HepG2 (cell line): ENCODE data around the gene UBE2D3. TPM values are rescaled to one million over a fixed set of nuclear protein-coding genes. Genes with fewer than 3 reads are reported as not detected.

Source experiments
- DMAP1 ChIP-seq: IDR thresholded peaks from 2 replicates; pipeline ENCODE4 v1.6.1; 2016
- EZH2 ChIP-seq: conservative IDR thresholded peaks from 2 replicates; pipeline ENCODE4 v1.6.1; 2012; ENCODE audit warnings: mild to moderate bottlenecking, low read depth, low read length, moderate library complexity
- KMT2A ChIP-seq: sonication (generic); formaldehyde crosslinking; IDR thresholded peaks from 2 replicates; pipeline ENCODE4 v1.4.0; 2020; ENCODE audit warnings: missing genetic modification reagents
- KMT2B ChIP-seq: IDR thresholded peaks from 2 replicates; pipeline ENCODE4 v1.6.1; 2016; ENCODE audit warnings: missing genetic modification reagents, missing compliant biosample characterization
- NFIB ChIP-seq: sonication (generic); formaldehyde crosslinking; IDR thresholded peaks from 2 replicates; pipeline ENCODE4 v1.9.0; 2021; ENCODE audit warnings: missing genetic modification reagents, mild to moderate bottlenecking, borderline replicate concordance
- PRDM15 ChIP-seq: sonication (generic); formaldehyde crosslinking; IDR thresholded peaks from 2 replicates; pipeline ENCODE4 v1.4.0; 2020; ENCODE audit warnings: missing genetic modification reagents
- SP5 ChIP-seq: IDR thresholded peaks from 2 replicates; pipeline ENCODE4 v1.6.1; 2016; ENCODE audit warnings: low read depth, borderline replicate concordance
- ZNF280D ChIP-seq: sonication (generic); formaldehyde crosslinking; IDR thresholded peaks from 2 replicates; pipeline ENCODE4 v1.5.1; 2020; ENCODE audit warnings: mild to moderate bottlenecking, missing genetic modification reagents
- ZNF510 ChIP-seq: sonication (generic); formaldehyde crosslinking; IDR thresholded peaks from 2 replicates; pipeline ENCODE4 v1.4.0; 2020; ENCODE audit warnings: low read depth, mild to moderate bottlenecking, missing genetic modification reagents
- ZNF558 ChIP-seq: sonication (generic); formaldehyde crosslinking; IDR thresholded peaks from 2 replicates; pipeline ENCODE4 v1.9.0; 2022; ENCODE audit warnings: mild to moderate bottlenecking, missing genetic modification reagents, borderline replicate concordance
- ZNF703 ChIP-seq: sonication (generic); formaldehyde crosslinking; IDR thresholded peaks from 2 replicates; pipeline ENCODE4 v1.5.1; 2020; ENCODE audit warnings: missing genetic modification reagents, mild to moderate bottlenecking, moderate library complexity, borderline replicate concordance
- polyA plus RNA-seq, 8 experiments: library from polyadenylated mRNA; depleted of rRNA in 3 of 8; stranded (reverse) in 7 of 8; unstranded in 1 of 8; fragments of >200 nt; fragmentation: Illumina TruSeq in 4 of 8; extraction: Trizol in 4 of 8; gene quantifications; 2 replicates each; pipeline versions ENCODE4 v1.2.1 to v1.2.3, GENCODE V29; 2011 to 2016; ENCODE audit warnings: low read depth in 4 of 8, missing spikeins in 1 of 8, mixed read lengths in 1 of 8; ENCODE audit not compliant: insufficient read depth in 1 of 8
- total RNA-seq, 5 experiments: library from RNA; depleted of rRNA; stranded (reverse); fragments of >200 nt; fragmentation: Illumina TruSeq; extraction: Trizol; gene quantifications; 2 replicates each; pipeline ENCODE4 v1.2.3, GENCODE V29; 2016; ENCODE audit warnings: low read depth in 1 of 5
- TF ChIP-seq, protein P1 (sequence below): sonication (generic); formaldehyde crosslinking; IDR thresholded peaks from 2 replicates; pipeline ENCODE4 v1.5.0; 2020; ENCODE audit warnings: mild to moderate bottlenecking, missing genetic modification reagents
- TF ChIP-seq, protein P2 (sequence below): IDR thresholded peaks from 2 replicates; pipeline ENCODE4 v1.6.1; 2018; ENCODE audit warnings: missing genetic modification reagents, mild to moderate bottlenecking, missing compliant biosample characterization
- TF ChIP-seq, protein P3 (sequence below): sonication (generic); formaldehyde crosslinking; IDR thresholded peaks from 2 replicates; pipeline ENCODE4 v1.8.1; 2023; ENCODE audit warnings: missing genetic modification reagents, inconsistent platforms, borderline replicate concordance

UBE2D3 gene
- total and polyA plus RNA-seq, 2 of the 13 experiments (the other 11 are each of a cell fraction or from before 2014, with no cell fraction given), result 224 to 293 TPM

DNA sequence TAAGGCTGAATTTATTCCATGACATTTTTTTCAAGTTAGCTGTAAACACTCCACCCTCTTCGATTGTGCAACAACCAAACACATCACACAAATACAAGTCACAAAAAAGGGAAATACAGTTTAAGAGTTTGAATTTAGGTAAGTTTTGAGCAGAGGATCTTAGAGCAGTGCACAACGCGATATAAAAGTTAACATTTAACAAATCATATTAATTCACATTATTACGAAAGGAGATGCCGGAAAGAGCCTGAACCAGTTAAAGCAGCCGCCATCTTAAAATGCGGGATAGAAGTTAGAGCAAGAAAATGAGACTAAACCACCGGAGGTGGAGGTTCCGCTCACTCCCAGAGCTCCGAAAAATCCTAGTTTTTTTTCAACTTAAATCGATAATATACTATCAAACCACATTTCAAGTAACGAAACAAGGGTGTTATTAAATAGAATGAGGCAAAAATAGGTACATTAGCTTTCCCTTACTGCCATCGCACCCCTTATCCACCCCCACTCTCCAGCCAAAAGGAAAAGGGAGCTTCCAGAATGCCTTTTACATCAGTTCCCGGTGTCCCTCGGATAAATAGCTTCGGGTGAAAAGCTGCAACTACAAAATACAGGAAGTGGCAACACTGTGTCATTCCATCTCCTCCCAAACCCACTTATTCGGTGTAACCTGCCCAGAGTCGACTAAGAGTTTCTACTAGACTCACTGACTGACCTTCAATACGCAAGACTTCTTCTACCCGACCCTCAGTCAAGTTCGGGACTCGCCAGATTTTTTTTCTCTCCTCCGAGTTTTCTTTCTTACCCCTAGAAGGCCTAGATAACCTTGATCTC is 1.9 kb downstream of the UBE2D3 start (continued):
- TF ChIP-seq ZNF280D (CRISPR knock-in tag) (0 out of 2 replicates have a peak, but pooled peaks have one; percentile 24), ZNF558 (CRISPR knock-in tag) (no peak), KMT2A (CRISPR knock-in tag) (peak; percentile 69; the same call in 1 of the 2 replicates), ZNF510 (no peak), EZH2 (no peak), ZNF703 (CRISPR knock-in tag) (no peak), SP5 (CRISPR knock-in tag) (no peak), KMT2B (CRISPR knock-in tag) (0 out of 2 replicates have a peak, but pooled peaks have one; percentile 54), PRDM15 (peak; percentile 70), NFIB (no peak), DMAP1 (peak; percentile 33; the same call in 1 of the 2 replicates)
- TF ChIP-seq, protein P1, sequence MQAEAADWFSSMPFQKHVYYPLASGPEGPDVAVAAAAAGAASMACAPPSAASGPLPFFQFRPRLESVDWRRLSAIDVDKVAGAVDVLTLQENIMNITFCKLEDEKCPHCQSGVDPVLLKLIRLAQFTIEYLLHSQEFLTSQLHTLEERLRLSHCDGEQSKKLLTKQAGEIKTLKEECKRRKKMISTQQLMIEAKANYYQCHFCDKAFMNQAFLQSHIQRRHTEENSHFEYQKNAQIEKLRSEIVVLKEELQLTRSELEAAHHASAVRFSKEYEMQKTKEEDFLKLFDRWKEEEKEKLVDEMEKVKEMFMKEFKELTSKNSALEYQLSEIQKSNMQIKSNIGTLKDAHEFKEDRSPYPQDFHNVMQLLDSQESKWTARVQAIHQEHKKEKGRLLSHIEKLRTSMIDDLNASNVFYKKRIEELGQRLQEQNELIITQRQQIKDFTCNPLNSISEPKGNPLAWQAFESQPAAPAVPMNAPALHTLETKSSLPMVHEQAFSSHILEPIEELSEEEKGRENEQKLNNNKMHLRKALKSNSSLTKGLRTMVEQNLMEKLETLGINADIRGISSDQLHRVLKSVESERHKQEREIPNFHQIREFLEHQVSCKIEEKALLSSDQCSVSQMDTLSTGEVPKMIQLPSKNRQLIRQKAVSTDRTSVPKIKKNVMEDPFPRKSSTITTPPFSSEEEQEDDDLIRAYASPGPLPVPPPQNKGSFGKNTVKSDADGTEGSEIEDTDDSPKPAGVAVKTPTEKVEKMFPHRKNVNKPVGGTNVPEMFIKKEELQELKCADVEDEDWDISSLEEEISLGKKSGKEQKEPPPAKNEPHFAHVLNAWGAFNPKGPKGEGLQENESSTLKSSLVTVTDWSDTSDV, result no peak
- TF ChIP-seq, protein P2, sequence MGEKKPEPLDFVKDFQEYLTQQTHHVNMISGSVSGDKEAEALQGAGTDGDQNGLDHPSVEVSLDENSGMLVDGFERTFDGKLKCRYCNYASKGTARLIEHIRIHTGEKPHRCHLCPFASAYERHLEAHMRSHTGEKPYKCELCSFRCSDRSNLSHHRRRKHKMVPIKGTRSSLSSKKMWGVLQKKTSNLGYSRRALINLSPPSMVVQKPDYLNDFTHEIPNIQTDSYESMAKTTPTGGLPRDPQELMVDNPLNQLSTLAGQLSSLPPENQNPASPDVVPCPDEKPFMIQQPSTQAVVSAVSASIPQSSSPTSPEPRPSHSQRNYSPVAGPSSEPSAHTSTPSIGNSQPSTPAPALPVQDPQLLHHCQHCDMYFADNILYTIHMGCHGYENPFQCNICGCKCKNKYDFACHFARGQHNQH (CRISPR knock-in tag), result no peak; the same call in 1 of the 2 replicates
- TF ChIP-seq, protein P3, sequence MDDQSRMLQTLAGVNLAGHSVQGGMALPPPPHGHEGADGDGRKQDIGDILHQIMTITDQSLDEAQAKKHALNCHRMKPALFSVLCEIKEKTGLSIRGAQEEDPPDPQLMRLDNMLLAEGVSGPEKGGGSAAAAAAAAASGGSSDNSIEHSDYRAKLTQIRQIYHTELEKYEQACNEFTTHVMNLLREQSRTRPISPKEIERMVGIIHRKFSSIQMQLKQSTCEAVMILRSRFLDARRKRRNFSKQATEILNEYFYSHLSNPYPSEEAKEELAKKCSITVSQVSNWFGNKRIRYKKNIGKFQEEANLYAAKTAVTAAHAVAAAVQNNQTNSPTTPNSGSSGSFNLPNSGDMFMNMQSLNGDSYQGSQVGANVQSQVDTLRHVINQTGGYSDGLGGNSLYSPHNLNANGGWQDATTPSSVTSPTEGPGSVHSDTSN (CRISPR knock-in tag), result no peak
